Osteocyte (in vitro differentiated cells): ENCODE results near the gene DCP1A. TPM values are rescaled to one million over a fixed set of nuclear protein-coding genes. Genes with fewer than 3 reads are reported as not detected.
"Not testable (repeated sequence)": the region's sequence is repeated elsewhere in the genome, so short reads cannot be mapped to it uniquely, and the experiment has no call there.

Source experiments
- DNase-seq: peaks from one replicate; pipeline ENCODE4 v3.0.0; 2021; ENCODE audit warnings: mixed read lengths; ENCODE audit not compliant: unreplicated experiment; ENCODE audit errors: extremely low spot score
- H3K27ac Mint-ChIP-seq: one replicate; pipeline ENCODE4 v1.8.0; 2021; ENCODE audit warnings: mild to moderate bottlenecking, mixed read lengths; ENCODE audit not compliant: unreplicated experiment
- H3K27me3 Mint-ChIP-seq: one replicate; pipeline ENCODE4 v1.8.0; 2021; ENCODE audit warnings: mixed read lengths; ENCODE audit not compliant: unreplicated experiment
- H3K36me3 Mint-ChIP-seq: one replicate; pipeline ENCODE4 v1.8.0; 2021; ENCODE audit warnings: mixed read lengths; ENCODE audit not compliant: unreplicated experiment
- H3K4me1 Mint-ChIP-seq: one replicate; pipeline ENCODE4 v1.8.0; 2021; ENCODE audit warnings: mixed read lengths; ENCODE audit not compliant: unreplicated experiment
- H3K4me3 Mint-ChIP-seq: one replicate; pipeline ENCODE4 v1.8.0; 2021; ENCODE audit warnings: mild to moderate bottlenecking, moderate library complexity, mixed read lengths; ENCODE audit not compliant: unreplicated experiment
- H3K9me3 Mint-ChIP-seq: one replicate; pipeline ENCODE4 v1.8.0; 2021; ENCODE audit warnings: mixed read lengths; ENCODE audit not compliant: unreplicated experiment
- total RNA-seq: library from RNA; stranded (reverse); gene quantifications from 2 replicates; pipeline ENCODE4 v1.2.1, GENCODE V29; 2021
- TF ChIP-seq, protein P1 (sequence below): fragments of 200-600 bp; sonication (generic); IDR thresholded peaks from 2 replicates; pipeline ENCODE4 v1.5.0; 2021; ENCODE audit warnings: antibody characterized with exemption, mild to moderate bottlenecking, moderate library complexity

DCP1A gene
- total RNA-seq, 1 donor from 2014 or later = 24.2 TPM

DNA sequence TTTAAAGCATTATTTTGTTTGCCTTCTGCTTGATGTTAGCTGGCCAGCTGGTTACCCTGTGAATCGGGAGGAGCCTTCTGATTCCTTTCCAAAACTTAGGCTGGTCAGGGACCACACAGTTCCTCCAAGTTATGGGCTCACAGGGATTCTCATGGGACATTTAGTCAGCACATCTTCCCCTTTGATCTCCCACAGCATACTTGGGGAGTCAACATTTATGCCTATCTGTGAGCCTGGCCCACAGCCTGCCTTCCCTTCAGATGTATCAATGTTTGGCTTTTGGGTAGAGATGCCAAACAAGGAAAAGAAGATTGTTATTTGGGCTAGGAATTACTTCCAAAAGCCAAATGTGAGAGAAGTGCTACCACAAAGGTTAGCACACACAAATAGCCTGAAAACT lies 32.6 kb upstream of the DCP1A start:
- DNase-seq = no peak
- Mint-ChIP-seq H3K9me3 (no peaks in the 10 kb centered on the region), H3K36me3 (no peaks in the 10 kb centered on the region), H3K4me1 (no peaks in the 10 kb centered on the region), H3K27me3 (peaks cover 8% of the 10 kb centered on the region), H3K4me3 (no peak overlapping the region), H3K27ac (no peak overlapping the region)
- TF ChIP-seq, protein P1, sequence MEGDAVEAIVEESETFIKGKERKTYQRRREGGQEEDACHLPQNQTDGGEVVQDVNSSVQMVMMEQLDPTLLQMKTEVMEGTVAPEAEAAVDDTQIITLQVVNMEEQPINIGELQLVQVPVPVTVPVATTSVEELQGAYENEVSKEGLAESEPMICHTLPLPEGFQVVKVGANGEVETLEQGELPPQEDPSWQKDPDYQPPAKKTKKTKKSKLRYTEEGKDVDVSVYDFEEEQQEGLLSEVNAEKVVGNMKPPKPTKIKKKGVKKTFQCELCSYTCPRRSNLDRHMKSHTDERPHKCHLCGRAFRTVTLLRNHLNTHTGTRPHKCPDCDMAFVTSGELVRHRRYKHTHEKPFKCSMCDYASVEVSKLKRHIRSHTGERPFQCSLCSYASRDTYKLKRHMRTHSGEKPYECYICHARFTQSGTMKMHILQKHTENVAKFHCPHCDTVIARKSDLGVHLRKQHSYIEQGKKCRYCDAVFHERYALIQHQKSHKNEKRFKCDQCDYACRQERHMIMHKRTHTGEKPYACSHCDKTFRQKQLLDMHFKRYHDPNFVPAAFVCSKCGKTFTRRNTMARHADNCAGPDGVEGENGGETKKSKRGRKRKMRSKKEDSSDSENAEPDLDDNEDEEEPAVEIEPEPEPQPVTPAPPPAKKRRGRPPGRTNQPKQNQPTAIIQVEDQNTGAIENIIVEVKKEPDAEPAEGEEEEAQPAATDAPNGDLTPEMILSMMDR = no peak

DNA sequence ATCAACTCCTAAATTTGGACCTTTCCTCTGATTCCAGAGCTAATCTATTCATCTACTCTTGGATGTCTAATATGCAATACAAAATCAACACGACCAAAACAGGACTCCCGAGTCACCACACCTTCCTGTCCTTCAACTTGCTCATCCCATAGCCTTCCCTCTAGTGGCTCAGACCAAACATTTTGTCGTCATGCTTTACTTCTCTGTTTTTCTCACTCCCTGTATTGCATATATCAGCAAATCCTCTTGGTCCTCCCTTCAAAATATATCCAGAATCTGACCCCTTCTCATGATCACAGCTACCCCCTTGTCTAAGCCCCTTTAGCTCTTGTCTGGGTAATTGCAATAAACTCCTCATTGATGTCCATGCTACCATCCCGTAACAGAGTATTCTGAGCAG lies 30.5 kb upstream of the DCP1A start:
- DNase-seq = no peak

DNA sequence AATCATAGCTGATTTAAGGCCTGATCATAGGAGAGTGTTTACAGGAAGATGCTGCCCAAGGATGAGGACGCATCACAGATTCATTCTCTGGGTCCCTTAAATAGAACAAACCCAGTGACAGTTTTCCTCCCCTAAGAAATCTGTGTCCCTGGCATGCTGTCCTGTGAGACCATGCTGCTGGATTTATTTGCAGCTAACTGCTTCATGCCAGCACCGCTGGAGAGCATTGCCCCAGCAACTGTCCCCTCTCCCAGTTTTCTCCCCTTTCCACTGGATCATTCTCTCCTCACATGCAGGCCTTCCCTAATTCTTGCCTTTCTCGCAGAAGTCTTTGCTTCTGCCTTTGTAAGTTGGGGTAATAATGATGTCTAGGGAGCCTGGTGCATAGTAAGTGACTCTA lies 29.3 kb upstream of the DCP1A start:
- Mint-ChIP-seq H3K27ac (no peak overlapping the region), H3K4me3 (no peak overlapping the region), H3K9me3 (no peaks in the 10 kb centered on the region), H3K4me1 (no peaks in the 10 kb centered on the region), H3K36me3 (no peaks in the 10 kb centered on the region), H3K27me3 (peaks cover 13% of the 10 kb centered on the region)
- DNase-seq = no peak
- TF ChIP-seq, protein P1 = no peak

More for the DNA sequence above, 30.5 kb upstream of the DCP1A start:
- TF ChIP-seq, protein P1 = no peak
- Mint-ChIP-seq H3K27ac (no peak overlapping the region), H3K27me3 (peaks cover 7% of the 10 kb centered on the region), H3K4me1 (no peaks in the 10 kb centered on the region), H3K9me3 (no peaks in the 10 kb centered on the region), H3K36me3 (no peaks in the 10 kb centered on the region), H3K4me3 (no peak overlapping the region)

DNA sequence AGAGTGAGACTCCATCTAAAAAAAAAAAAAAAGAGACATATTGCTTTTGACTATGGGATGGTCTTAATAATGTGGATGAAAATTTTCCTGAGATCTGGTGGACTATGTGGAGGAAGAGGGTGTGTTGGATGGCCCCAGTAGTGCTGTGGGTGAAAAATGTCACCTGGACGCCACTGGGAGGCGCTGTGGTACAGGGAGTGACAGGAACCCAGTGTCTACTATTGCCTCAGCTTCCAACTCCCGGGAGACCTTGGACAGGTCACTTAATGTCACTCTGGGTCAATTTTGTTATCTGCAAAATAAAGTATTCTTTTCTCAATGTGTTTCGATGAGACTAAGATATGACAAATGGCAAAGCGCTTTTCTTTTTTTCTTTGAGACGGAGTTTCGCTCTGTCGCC lies 27.7 kb upstream of the DCP1A start:
- DNase-seq = no peak
- TF ChIP-seq, protein P1 = peak; percentile 60
- Mint-ChIP-seq H3K27me3 (peaks cover 13% of the 10 kb centered on the region), H3K4me3 (no peak overlapping the region), H3K9me3 (no peaks in the 10 kb centered on the region), H3K27ac (no peak overlapping the region), H3K36me3 (no peaks in the 10 kb centered on the region), H3K4me1 (no peaks in the 10 kb centered on the region)

DNA sequence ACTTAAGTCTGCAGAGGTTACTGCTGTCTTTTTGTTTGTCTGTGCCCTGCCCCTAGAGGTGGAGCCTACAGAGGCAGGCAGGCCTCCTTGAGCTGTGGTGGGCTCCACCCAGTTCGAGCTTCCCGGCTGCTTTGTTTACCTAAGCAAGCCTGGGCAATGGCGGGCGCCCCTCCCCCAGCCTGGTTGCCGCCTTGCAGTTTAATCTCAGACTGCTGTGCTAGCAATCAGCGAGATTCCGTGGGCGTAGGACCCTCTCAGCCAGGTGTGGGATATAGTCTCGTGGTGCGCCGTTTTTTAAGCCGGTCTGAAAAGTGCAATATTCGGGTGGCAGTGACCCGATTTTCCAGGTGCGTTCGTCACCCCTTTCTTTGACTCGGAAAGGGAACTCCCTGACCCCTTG lies 23.4 kb upstream of the DCP1A start:
- not testable (repeated sequence) for H3K4me3 Mint-ChIP-seq, DNase-seq

DNA sequence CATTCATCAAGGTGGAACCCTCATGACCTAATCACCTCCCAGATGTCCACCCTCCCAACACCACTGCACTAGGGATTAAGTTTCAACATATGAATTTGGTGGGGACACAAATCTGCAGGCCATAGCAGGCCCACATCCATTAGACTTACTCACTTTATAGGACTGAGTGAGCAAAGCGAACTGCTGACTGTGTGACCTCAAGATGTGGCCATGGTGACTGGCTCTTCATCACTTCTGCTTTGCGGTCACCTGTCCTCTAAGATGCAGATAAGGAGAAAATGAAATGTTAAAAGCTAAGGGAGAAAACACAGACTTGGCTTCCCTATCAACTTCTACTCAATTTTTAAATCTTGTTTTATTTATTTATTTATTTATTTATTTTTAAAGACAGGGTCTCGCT lies 14.5 kb upstream of the DCP1A start:
- Mint-ChIP-seq H3K27ac (no peak overlapping the region), H3K4me1 (no peaks in the 10 kb centered on the region), H3K4me3 (no peak overlapping the region), H3K27me3 (peaks cover 31% of the 10 kb centered on the region), H3K36me3 (no peaks in the 10 kb centered on the region), H3K9me3 (no peaks in the 10 kb centered on the region)
- DNase-seq = no peak
- TF ChIP-seq, protein P1 = no peak

More for the DNA sequence above, 23.4 kb upstream of the DCP1A start:
- not testable (repeated sequence) for H3K27ac Mint-ChIP-seq, H3K4me1 Mint-ChIP-seq, H3K9me3 Mint-ChIP-seq, H3K27me3 Mint-ChIP-seq, H3K36me3 Mint-ChIP-seq
